Panc1 (cell line): ENCODE results near the gene ARHGDIB. TPM values are rescaled to one million over a fixed set of nuclear protein-coding genes. Genes with fewer than 3 reads are reported as not detected.

Source experiments
- ATAC-seq: fragments of 200-7000 bp; cut with Tn5 transposase; 2 replicates; pipeline ENCODE4 v1.9.1; 2020; ENCODE audit warnings: mild to moderate bottlenecking, moderate library complexity
- BruUV-seq: library from RNA; stranded (reverse); fragments of 400-500 nt; replicated peaks from 2 replicates; lab custom pipeline; 2021; lab: Mats Ljungman, UMichigan
- CTCF ChIA-PET: fragments of 300-600 bp; sonication (Branson Sonifier 250); formaldehyde crosslinking; loops from one replicate; lab custom pipeline; 2022; ENCODE audit warnings: antibody characterized with exemption; lab: Charles Lee
- POLR2A ChIA-PET: fragments of 300-600 bp; sonication (Branson Sonifier 250); formaldehyde crosslinking; loops from one replicate; lab custom pipeline; 2022; ENCODE audit warnings: antibody characterized with exemption; lab: Charles Lee
- DNase-seq: peaks from one replicate; pipeline ENCODE4 v3.0.0-alpha.2; 2010; ENCODE audit warnings: low read depth, low spot score
- H3K27ac ChIP-seq: 2 replicates; pipeline ENCODE4 v1.5.1; 2011; ENCODE audit warnings: mild to moderate bottlenecking, low read length, inconsistent platforms
- H3K27me3 ChIP-seq: fragments of 200-500 bp; sonication (Bioruptor generic); 2 replicates; pipeline ENCODE4 v1.6.0; 2014; ENCODE audit warnings: low read length, inconsistent platforms; ENCODE audit not compliant: control insufficient read depth, insufficient read depth
- H3K36me3 ChIP-seq: fragments of 200-500 bp; sonication (Bioruptor generic); 2 replicates; pipeline ENCODE4 v1.5.1; 2014; ENCODE audit warnings: inconsistent platforms, mild to moderate bottlenecking, low read length, moderate library complexity; ENCODE audit not compliant: control insufficient read depth, insufficient read depth
- H3K4me1 ChIP-seq: 2 replicates; pipeline ENCODE4 v1.5.1; 2011; ENCODE audit warnings: inconsistent platforms, mild to moderate bottlenecking, low read length, moderate library complexity; ENCODE audit not compliant: control insufficient read depth, insufficient read depth
- H3K4me3 ChIP-seq, 2 experiments: 2 replicates each; pipeline ENCODE4 v1.5.1; 2011 to 2012; ENCODE audit warnings: low read depth in 2 of 2, low read length in 2 of 2, mild to moderate bottlenecking in 2 of 2, inconsistent platforms in 1 of 2, moderate library complexity in 1 of 2
- H3K9me3 ChIP-seq: fragments of 200-500 bp; sonication (Bioruptor generic); 2 replicates; pipeline ENCODE4 v1.5.1; 2014; ENCODE audit warnings: low read depth, mild to moderate bottlenecking, inconsistent platforms, low read length, moderate library complexity; ENCODE audit not compliant: control insufficient read depth, insufficient read depth
- CTCF ChIP-seq: fragments of 450-650 bp; IDR thresholded peaks from 2 replicates; pipeline ENCODE4 v1.5.1; 2017; ENCODE audit warnings: mild to moderate bottlenecking
- POLR2AphosphoS5 ChIP-seq: IDR thresholded peaks from 2 replicates; pipeline ENCODE4 v1.6.1; 2012; ENCODE audit warnings: mild to moderate bottlenecking, low read depth, low read length, moderate library complexity
- REST ChIP-seq, 2 experiments: IDR thresholded peaks; 2 replicates each; pipeline ENCODE4 v1.6.1; 2011 to 2012; ENCODE audit warnings: low read depth in 2 of 2, control low read depth in 1 of 2, low read length in 1 of 2, mild to moderate bottlenecking in 1 of 2, moderate library complexity in 1 of 2; ENCODE audit not compliant: insufficient read depth in 1 of 2
- SIN3A ChIP-seq: IDR thresholded peaks from 2 replicates; pipeline ENCODE4 v1.6.1; 2012; ENCODE audit warnings: low read depth, mild to moderate bottlenecking, low read length, moderate library complexity, borderline replicate concordance; ENCODE audit not compliant: insufficient read depth
- TCF7L2 ChIP-seq: IDR thresholded peaks from 2 replicates; pipeline ENCODE4 v1.6.1; 2011; ENCODE audit warnings: mild to moderate bottlenecking, low read depth, low read length, inconsistent platforms
- in situ Hi-C: cut with HindIII; loops from 2 replicates; pipeline ENCODE4 v1.10.0; 2016; ENCODE audit warnings: low sequenced_read_pairs, low pct_unique_long_range_greater_than_20kb
- intact Hi-C: fragments of 100-400 bp; cut with micrococcal nuclease; formaldehyde crosslinking; loops from one replicate; pipeline ENCODE4 v1.10.0; 2022; ENCODE audit not compliant: unreplicated experiment
- total RNA-seq: library from RNA; stranded (reverse); gene quantifications from one replicate; pipeline ENCODE4 v1.2.1, GENCODE V29; 2021; ENCODE audit not compliant: unreplicated experiment

Gene ARHGDIB
- total RNA-seq, 1 experiment from 2014 or later: 1.6 TPM

- TF ChIP-seq REST (IDR thresholded peaks at IDR 0.05; ENCODE audit: insufficient read depth in 1 of 2, low read depth in 2 of 2, low read length in 1 of 2) (no peak), TCF7L2 (no peak)
- DNase-seq: no peak
- intact Hi-C loops: no loop called here
- POLR2A ChIA-PET: interaction anchor here (0.6 kb wide), 1 partner anchor 15 kb away, joined by 5 read pairs; no protein-coding TSS in a partner anchor
- Histone ChIP-seq H3K27me3 (no peaks in the 10 kb centered on the region), H3K4me3 (no peak overlapping the region), H3K4me1 (no peaks in the 10 kb centered on the region), H3K36me3 (no peaks in the 10 kb centered on the region), H3K27ac (no peak overlapping the region), H3K9me3 (no peaks in the 10 kb centered on the region)
- no TSS peak for BruUV-seq
- CTCF ChIA-PET: no interaction called here
- ATAC-seq: no peak
- in situ Hi-C loops: no loop called here
These were observed 2.1 kb upstream of the ARHGDIB start for GRCh38 chr12:14963520-14963919.

GRCh38 chr12:14962797-14963196 is 1.4 kb upstream of the ARHGDIB start:
- TF ChIP-seq CTCF (no peak), TCF7L2 (no peak), POLR2AphosphoS5 (no peak), SIN3A (no peak), REST (IDR thresholded peaks at IDR 0.05; ENCODE audit: insufficient read depth in 1 of 2, low read depth in 2 of 2, low read length in 1 of 2) (no peak)
- Histone ChIP-seq H3K4me1 (no peaks in the 10 kb centered on the region), H3K27ac (no peak overlapping the region), H3K36me3 (no peaks in the 10 kb centered on the region), H3K4me3 (no peak overlapping the region), H3K27me3 (no peaks in the 10 kb centered on the region), H3K9me3 (no peaks in the 10 kb centered on the region)
- no TSS peak for BruUV-seq
- intact Hi-C loops (no loop called here), in situ Hi-C loops (no loop called here)
- ATAC-seq: no peak
- POLR2A ChIA-PET: interaction anchor here (0.6 kb wide), 1 partner anchor 15 kb away, joined by 5 read pairs; no protein-coding TSS in a partner anchor
- no peak for DNase-seq
- CTCF ChIA-PET: no interaction called here
